MCF 10A (cell line): ENCODE results near the gene CSRNP3. TPM values are rescaled to one million over a fixed set of nuclear protein-coding genes. Genes with fewer than 3 reads are reported as not detected.

ENCODE experiments used
- BruUV-seq: library from RNA; stranded (reverse); fragments of 400-500 nt; replicated peaks from 2 replicates; lab custom pipeline; 2021; lab: Mats Ljungman, UMichigan
- CTCF ChIA-PET: fragments of 300-600 bp; sonication (Branson Sonifier 250); formaldehyde crosslinking; extraction: SDS; loops from one replicate; lab custom pipeline; 2021; ENCODE audit warnings: antibody characterized with exemption, inconsistent platforms; lab: Yijun Ruan, JAX
- POLR2A ChIA-PET: fragments of 300-600, 350-650 bp; sonication (Branson Sonifier 250); formaldehyde crosslinking; extraction: SDS; loops from one replicate; lab custom pipeline; 2020; ENCODE audit warnings: antibody characterized with exemption, inconsistent platforms; lab: Yijun Ruan, JAX
- DNase-seq: peaks from one replicate; pipeline ENCODE4 v3.0.0-alpha.2; 2018; ENCODE audit not compliant: unreplicated experiment
- H3K27ac Mint-ChIP-seq: one replicate; pipeline ENCODE4 v1.8.0; 2022; ENCODE audit warnings: mild to moderate bottlenecking, low read depth, mixed read lengths; ENCODE audit not compliant: unreplicated experiment
- H3K27me3 Mint-ChIP-seq: one replicate; pipeline ENCODE4 v1.8.0; 2022; ENCODE audit warnings: mixed read lengths; ENCODE audit not compliant: insufficient read depth, unreplicated experiment
- H3K36me3 Mint-ChIP-seq: one replicate; pipeline ENCODE4 v1.8.0; 2022; ENCODE audit warnings: mild to moderate bottlenecking, moderate library complexity, mixed read lengths; ENCODE audit not compliant: insufficient read depth, unreplicated experiment
- H3K4me1 Mint-ChIP-seq: one replicate; pipeline ENCODE4 v1.8.0; 2022; ENCODE audit warnings: mixed read lengths; ENCODE audit not compliant: insufficient read depth, unreplicated experiment
- H3K4me3 Mint-ChIP-seq: one replicate; pipeline ENCODE4 v1.8.0; 2022; ENCODE audit warnings: mild to moderate bottlenecking, moderate library complexity, mixed read lengths; ENCODE audit not compliant: unreplicated experiment
- H3K9me3 Mint-ChIP-seq: one replicate; pipeline ENCODE4 v1.8.0; 2022; ENCODE audit warnings: mixed read lengths; ENCODE audit not compliant: unreplicated experiment
- CTCF ChIP-seq: fragments of 200-600 bp; IDR thresholded peaks from one replicate; pipeline ENCODE4 v1.8.0; 2022; ENCODE audit warnings: antibody characterized with exemption, mild to moderate bottlenecking; ENCODE audit not compliant: unreplicated experiment
- intact Hi-C: fragments of 100-400 bp; cut with micrococcal nuclease; formaldehyde crosslinking; loops from 2 replicates; pipeline ENCODE4 v1.14.1; 2022
- total RNA-seq: library from RNA; stranded (reverse); gene quantifications from 2 replicates; pipeline ENCODE4 v1.2.3, GENCODE V29; 2022

Gene CSRNP3
- total RNA-seq, 1 experiment from 2014 or later, result 0.33 TPM

- H3K36me3 Mint-ChIP-seq, result no peaks in the 10 kb centered on the region
- no peak for TF ChIP-seq CTCF
- BruUV-seq, result no TSS peak
- no peak for DNase-seq
- H3K27ac Mint-ChIP-seq, result no peak overlapping the region
- ChIA-PET POLR2A (interaction anchor here (0.6 kb wide), 1 partner anchor 100 kb away, joined by 3 read pairs; no protein-coding TSS in a partner anchor), CTCF (no interaction called here)
- H3K4me1 Mint-ChIP-seq, result no peaks in the 10 kb centered on the region
- intact Hi-C loops, result no loop called here
- H3K4me3 Mint-ChIP-seq, result no peak overlapping the region
- peaks cover 5% of the 10 kb centered on the region for H3K9me3 Mint-ChIP-seq
- peaks cover 27% of the 10 kb centered on the region for H3K27me3 Mint-ChIP-seq
Observed at GRCh38 chr2:165594231-165594934, 124.9 kb downstream of the CSRNP3 start.

GRCh38 chr2:165594935-165595255, 125.4 kb downstream of the CSRNP3 start:
- Mint-ChIP-seq H3K9me3 (peaks cover 5% of the 10 kb centered on the region), H3K4me1 (no peaks in the 10 kb centered on the region), H3K4me3 (no peak overlapping the region), H3K27me3 (peaks cover 29% of the 10 kb centered on the region), H3K27ac (no peak overlapping the region), H3K36me3 (no peaks in the 10 kb centered on the region)
- ChIA-PET CTCF (no interaction called here), POLR2A (interaction anchor here (0.6 kb wide), 1 partner anchor 99 kb away, joined by 3 read pairs; no protein-coding TSS in a partner anchor)
- intact Hi-C loops, result no loop called here
- no TSS peak for BruUV-seq
- DNase-seq, result no peak
- no peak for TF ChIP-seq CTCF

GRCh38 chr2:165596788-165597187, 127.3 kb downstream of the CSRNP3 start:
- intact Hi-C loops, result no loop called here
- ChIA-PET POLR2A (no interaction called here), CTCF (no interaction called here)
- Mint-ChIP-seq H3K27me3 (peaks cover 29% of the 10 kb centered on the region), H3K9me3 (no peaks in the 10 kb centered on the region), H3K4me1 (peaks cover 1% of the 10 kb centered on the region), H3K4me3 (no peak overlapping the region), H3K36me3 (no peaks in the 10 kb centered on the region), H3K27ac (no peak overlapping the region)
- no peak for DNase-seq
- TF ChIP-seq CTCF, result no peak
- BruUV-seq, result no TSS peak

- no peaks in the 10 kb centered on the region for H3K9me3 Mint-ChIP-seq
- H3K36me3 Mint-ChIP-seq, result no peaks in the 10 kb centered on the region
- H3K4me3 Mint-ChIP-seq, result no peak overlapping the region
- intact Hi-C loops, result no loop called here
- peaks cover 7% of the 10 kb centered on the region for H3K4me1 Mint-ChIP-seq
- H3K27ac Mint-ChIP-seq, result peak overlapping the region; percentile 4
- ChIA-PET POLR2A (no interaction called here), CTCF (interaction anchor here (0.6 to 1.8 kb wide), 3 partner anchors 16 to 585 kb away, joined by 5 read pairs; no protein-coding TSS in a partner anchor)
- BruUV-seq, result no TSS peak
- no peak for TF ChIP-seq CTCF
- peaks cover 42% of the 10 kb centered on the region for H3K27me3 Mint-ChIP-seq
- DNase-seq, result no peak
Observed at GRCh38 chr2:165601065-165601830, 131.8 kb downstream of the CSRNP3 start.
